HFFc6 (cell line): ENCODE data around the gene ARFGAP3. TPM values are rescaled to one million over a fixed set of nuclear protein-coding genes. Genes with fewer than 3 reads are reported as not detected.

ENCODE experiments used
- DNase-seq: peaks from one replicate; pipeline ENCODE4 v3.0.0-alpha.2; 2018
- H3K27ac Mint-ChIP-seq: 2 replicates; pipeline ENCODE4 v1.8.0; 2020; ENCODE audit warnings: mild to moderate bottlenecking, mixed read lengths
- H3K27me3 Mint-ChIP-seq: 2 replicates; pipeline ENCODE4 v1.8.0; 2021; ENCODE audit warnings: mild to moderate bottlenecking, moderate library complexity, mixed read lengths; ENCODE audit not compliant: insufficient read depth
- H3K36me3 Mint-ChIP-seq: 2 replicates; pipeline ENCODE4 v1.8.0; 2021; ENCODE audit warnings: low read depth, mixed read lengths
- H3K4me1 Mint-ChIP-seq: 2 replicates; pipeline ENCODE4 v1.8.0; 2020; ENCODE audit warnings: low read depth, mixed read lengths
- H3K4me3 Mint-ChIP-seq: 2 replicates; pipeline ENCODE4 v1.8.0; 2020; ENCODE audit warnings: mild to moderate bottlenecking, moderate library complexity, mixed read lengths
- H3K9me3 Mint-ChIP-seq: 2 replicates; pipeline ENCODE4 v1.8.0; 2020; ENCODE audit warnings: mild to moderate bottlenecking, mixed read lengths
- total RNA-seq, 6 experiments: library from RNA; stranded (reverse); fragmentation: NEBNext Ultra II Directional; extraction: Animal tissue kit (Norgen Biotek cat#: 25700); gene quantifications; 2 replicates in 1 of 6; 3 replicates in 5 of 6; pipeline ENCODE4 v1.2.3, GENCODE V29; 2021
- TF ChIP-seq, protein P1 (sequence below): fragments of 200-600 bp; sonication (generic); IDR thresholded peaks from 2 replicates; pipeline ENCODE4 v1.5.0; 2021; ENCODE audit warnings: antibody characterized with exemption, mild to moderate bottlenecking

ARFGAP3 gene
- total RNA-seq, 6 experiments from 2014 or later, result 62.6 to 77.7 (median 66.8) TPM

DNA sequence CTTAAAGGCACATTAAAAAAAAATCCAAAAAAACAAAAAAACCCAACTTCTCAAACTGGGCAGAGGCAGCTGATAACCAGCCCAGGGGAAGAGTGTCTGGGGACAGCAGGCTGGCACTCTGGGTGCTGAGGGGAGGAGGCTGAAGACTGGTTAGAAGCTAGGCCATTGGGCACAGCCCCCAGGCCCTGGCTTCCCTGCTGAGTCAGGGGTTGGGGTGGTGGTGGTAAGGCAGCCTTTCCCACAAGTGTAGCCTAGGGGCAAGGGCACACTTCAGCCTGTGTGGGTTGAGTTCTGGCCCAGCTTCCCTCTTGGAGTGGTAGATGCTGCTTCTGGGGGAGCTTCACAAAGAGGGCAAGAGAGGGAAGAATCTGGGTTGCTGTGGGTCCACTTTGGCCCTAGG, 16.3 kb upstream of the ARFGAP3 start:
- DNase-seq, result no peak
- H3K27ac Mint-ChIP-seq, result peak overlapping the region; percentile 33; the same call in 1 of the 2 replicates
- TF ChIP-seq, protein P1, sequence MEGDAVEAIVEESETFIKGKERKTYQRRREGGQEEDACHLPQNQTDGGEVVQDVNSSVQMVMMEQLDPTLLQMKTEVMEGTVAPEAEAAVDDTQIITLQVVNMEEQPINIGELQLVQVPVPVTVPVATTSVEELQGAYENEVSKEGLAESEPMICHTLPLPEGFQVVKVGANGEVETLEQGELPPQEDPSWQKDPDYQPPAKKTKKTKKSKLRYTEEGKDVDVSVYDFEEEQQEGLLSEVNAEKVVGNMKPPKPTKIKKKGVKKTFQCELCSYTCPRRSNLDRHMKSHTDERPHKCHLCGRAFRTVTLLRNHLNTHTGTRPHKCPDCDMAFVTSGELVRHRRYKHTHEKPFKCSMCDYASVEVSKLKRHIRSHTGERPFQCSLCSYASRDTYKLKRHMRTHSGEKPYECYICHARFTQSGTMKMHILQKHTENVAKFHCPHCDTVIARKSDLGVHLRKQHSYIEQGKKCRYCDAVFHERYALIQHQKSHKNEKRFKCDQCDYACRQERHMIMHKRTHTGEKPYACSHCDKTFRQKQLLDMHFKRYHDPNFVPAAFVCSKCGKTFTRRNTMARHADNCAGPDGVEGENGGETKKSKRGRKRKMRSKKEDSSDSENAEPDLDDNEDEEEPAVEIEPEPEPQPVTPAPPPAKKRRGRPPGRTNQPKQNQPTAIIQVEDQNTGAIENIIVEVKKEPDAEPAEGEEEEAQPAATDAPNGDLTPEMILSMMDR, result no peak
- H3K4me3 Mint-ChIP-seq, result no peak overlapping the region
- no peaks in the 10 kb centered on the region; the same call in 1 of the 2 replicates for H3K4me1 Mint-ChIP-seq
- no peaks in the 10 kb centered on the region for H3K9me3 Mint-ChIP-seq
- peaks cover 18% of the 10 kb centered on the region; the same call in 1 of the 2 replicates for H3K36me3 Mint-ChIP-seq
- peaks cover 1% of the 10 kb centered on the region; the same call in 1 of the 2 replicates for H3K27me3 Mint-ChIP-seq

DNA sequence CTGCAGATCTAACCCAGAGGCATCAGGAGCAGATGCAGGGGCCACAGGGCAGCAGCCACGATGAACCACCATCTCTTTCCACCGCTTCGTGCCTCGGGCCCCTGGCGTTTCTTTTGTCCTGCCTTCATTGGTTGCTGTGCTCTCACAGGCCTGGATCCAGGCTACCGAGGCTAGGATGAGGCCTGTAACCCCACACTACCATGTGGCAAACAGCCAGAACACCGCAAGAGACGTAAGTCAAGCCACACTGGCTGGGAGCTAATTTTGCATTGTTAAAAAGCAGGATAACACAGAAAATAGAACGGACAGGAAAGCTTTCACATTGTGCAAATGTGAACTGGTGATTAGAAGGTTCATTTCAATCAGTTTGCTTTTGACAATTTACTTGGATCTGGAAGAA, 15.7 kb upstream of the ARFGAP3 start:
- no peaks in the 10 kb centered on the region for H3K9me3 Mint-ChIP-seq

DNA sequence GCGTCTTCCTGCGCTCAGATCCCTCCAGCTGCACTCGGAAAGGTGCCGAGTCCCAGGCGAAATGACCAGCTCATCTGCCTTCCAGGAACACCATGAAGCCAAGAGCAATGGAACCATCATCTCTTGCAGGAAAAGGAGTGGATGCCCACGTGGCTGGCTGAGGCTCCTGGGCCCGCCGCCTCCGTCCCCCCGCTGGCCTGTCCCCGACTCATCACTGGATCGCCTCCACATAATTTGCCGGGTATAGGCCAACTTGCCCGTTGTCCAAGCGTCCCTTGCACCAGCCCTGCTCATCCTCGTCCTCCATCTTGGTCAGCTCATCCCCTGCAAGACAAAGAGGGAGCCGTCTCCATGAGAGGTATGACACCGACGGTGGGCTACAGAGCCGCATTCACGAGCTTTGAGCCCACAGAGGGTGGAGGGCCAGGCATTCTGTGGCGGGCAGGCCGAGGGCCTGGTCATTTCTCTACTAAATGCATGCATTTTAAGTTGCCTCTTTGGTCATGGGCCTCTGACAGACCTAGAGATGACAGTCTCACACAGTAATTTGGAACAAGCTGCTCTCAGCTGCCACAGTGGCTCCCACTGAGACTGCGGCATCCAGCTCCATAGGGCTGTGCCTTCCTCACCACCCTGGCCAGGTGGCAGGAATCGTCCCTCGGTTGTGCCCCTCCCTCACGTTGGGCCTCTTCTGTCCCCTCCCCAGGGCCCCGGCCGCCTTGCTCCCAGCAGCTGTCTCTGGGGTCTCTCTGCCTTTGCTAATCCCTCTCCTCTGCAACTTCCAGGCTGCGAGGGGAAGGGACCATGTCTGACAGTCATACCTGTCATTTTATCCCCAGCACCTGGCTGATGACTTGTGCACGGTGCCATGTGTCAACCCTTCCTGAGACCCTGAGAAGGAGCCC, 14.3 kb upstream of the ARFGAP3 start:
- H3K27ac Mint-ChIP-seq, result no peak overlapping the region
- TF ChIP-seq, protein P1, result no peak
- H3K4me3 Mint-ChIP-seq, result no peak overlapping the region
- H3K4me1 Mint-ChIP-seq, result peaks cover 6% of the 10 kb centered on the region
- peaks cover 13% of the 10 kb centered on the region; the same call in 1 of the 2 replicates for H3K36me3 Mint-ChIP-seq
- peaks cover 4% of the 10 kb centered on the region for H3K27me3 Mint-ChIP-seq
- no peak for DNase-seq
- H3K9me3 Mint-ChIP-seq, result no peaks in the 10 kb centered on the region

More for the DNA sequence above, 15.7 kb upstream of the ARFGAP3 start:
- Mint-ChIP-seq H3K4me1 (peaks cover under 1% of the 10 kb centered on the region; the same call in 1 of the 2 replicates), H3K27ac (peak overlapping the region; percentile 33; the same call in 1 of the 2 replicates), H3K27me3 (peaks cover 1% of the 10 kb centered on the region; the same call in 1 of the 2 replicates), H3K4me3 (no peak overlapping the region), H3K36me3 (peaks cover 18% of the 10 kb centered on the region; the same call in 1 of the 2 replicates)
- TF ChIP-seq, protein P1, result no peak
- DNase-seq, result no peak

DNA sequence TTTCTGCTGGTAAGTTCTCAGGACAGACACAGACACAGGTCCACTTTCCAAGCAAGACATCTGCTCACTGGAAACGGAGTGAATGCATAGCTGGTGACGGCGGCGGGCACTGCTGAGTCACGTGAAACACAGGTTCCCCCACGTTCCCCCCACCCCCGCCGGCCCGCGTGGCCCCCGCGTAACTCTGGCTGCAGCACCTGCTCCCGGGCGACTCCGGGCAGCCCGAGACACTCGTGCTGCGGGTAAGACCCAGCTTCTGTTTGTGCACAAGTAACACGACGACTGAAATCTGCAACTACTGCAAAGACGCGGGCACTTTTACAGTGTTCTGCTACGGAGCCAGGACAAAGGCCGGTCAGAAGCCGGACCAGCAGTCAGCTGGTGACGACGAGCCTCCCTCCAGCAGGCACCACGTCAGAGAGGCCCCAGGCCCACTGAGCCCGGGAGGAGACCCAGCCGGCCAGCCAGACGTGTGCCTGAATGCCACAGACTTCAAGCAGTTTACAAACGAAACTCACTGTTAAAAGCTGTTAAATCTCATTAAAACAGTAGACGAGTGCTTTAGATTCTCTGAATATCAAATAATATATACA, 12.9 kb upstream of the ARFGAP3 start:
- Mint-ChIP-seq H3K4me1 (peaks cover 6% of the 10 kb centered on the region), H3K36me3 (peaks cover 10% of the 10 kb centered on the region), H3K27ac (no peak overlapping the region), H3K4me3 (no peak overlapping the region), H3K27me3 (peaks cover 6% of the 10 kb centered on the region), H3K9me3 (no peaks in the 10 kb centered on the region)
- DNase-seq, result no peak
- TF ChIP-seq, protein P1, result no peak

DNA sequence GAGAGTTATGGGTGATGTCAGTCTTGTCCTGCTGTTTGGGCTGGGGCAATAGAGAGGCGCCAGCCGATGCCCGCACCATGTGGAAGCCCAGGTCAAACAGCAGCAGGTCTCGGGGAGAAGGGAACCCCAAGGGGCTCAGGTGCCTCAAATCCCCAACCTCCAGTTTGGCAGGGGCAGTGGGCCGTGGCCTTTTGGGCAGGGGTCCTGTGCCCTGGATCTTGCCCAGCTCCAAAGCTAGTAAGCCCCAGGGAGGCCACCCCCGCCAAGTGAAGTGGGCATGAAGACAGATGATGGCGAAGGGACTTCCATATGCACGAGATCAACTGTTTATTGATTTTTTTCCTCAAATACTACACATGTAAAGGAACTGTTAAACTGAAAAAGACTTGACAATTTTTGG, 12.4 kb upstream of the ARFGAP3 start:
- no peak for DNase-seq
- Mint-ChIP-seq H3K36me3 (peaks cover 13% of the 10 kb centered on the region), H3K27ac (no peak overlapping the region), H3K9me3 (no peaks in the 10 kb centered on the region), H3K4me3 (no peak overlapping the region), H3K27me3 (peaks cover 6% of the 10 kb centered on the region), H3K4me1 (peaks cover 6% of the 10 kb centered on the region)
- TF ChIP-seq, protein P1, result no peak
